ENCODE data around the gene DGLUCY.
"Not testable (repeated sequence)": the region's sequence is repeated elsewhere in the genome, so short reads cannot be mapped to it uniquely, and the experiment has no call there.

DGLUCY gene

GRCh38 chr14:91254461-91254860, 140.6 kb downstream of the DGLUCY start:
- DNase-seq = no peak

- no peak for DNase-seq
These were observed 141.3 kb downstream of the DGLUCY start for GRCh38 chr14:91255026-91255695.

GRCh38 chr14:91256661-91257060, 142.8 kb downstream of the DGLUCY start:
- DNase-seq = peak in 1 of 56 donors; percentile 12

- DNase-seq = peak in 3 of 56 donors; percentile 13 to 28 (median 23)
These were observed 143.6 kb downstream of the DGLUCY start for GRCh38 chr14:91257328-91258010.

DNA sequence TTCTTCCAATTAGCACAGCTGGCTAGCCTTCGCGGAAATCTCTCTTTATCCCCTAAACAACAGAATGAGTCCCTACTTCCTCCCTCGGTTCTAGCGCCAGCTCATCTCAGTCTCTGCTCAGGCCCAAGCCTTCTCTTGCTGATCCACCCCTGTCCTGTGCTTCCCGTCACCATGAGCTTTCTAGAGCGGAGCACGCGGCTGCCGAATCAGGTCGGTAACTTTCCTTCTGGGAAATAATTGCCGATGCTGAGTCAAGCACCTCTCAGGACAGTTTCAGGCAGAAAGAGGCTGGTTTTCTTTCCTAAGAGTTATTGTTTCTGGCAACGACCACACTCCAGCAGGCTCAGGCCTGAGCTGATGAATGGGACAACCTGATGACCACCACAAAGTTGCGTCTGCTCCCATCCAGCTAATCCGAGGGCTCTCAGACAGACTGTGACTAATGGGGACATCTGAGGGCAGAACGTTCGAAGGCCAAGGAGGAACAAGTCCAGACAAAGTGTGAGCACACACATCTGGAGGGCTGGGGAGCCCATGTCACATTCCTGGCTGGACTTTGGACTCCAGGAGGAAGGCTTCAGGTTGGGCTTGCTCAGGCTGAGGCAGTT, 144.2 kb downstream of the DGLUCY start:
- DNase-seq = peak in 1 of 56 donors; percentile 9

GRCh38 chr14:91258876-91259275, 145.0 kb downstream of the DGLUCY start:
- DNase-seq = no peak

DNA sequence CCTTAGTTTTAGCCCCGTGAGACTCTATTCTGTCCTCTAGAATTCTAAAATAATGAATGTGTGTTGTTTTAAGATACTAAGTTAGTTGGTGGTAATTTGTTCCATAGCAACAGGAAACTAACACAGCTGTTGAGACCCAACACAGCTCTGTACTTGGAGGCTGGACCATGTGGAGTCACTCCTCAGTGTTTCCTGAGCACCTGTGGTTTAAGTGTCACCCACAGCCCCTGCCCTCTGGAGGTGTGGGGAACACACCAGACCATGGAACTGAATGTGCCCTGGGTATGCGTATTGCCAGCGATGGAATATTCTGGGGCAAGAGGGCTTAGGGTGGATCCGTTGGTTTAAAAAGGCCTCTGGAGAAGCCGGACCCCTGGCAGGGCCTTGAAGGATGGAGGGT, 147.2 kb downstream of the DGLUCY start:
- no peak for DNase-seq

DNA sequence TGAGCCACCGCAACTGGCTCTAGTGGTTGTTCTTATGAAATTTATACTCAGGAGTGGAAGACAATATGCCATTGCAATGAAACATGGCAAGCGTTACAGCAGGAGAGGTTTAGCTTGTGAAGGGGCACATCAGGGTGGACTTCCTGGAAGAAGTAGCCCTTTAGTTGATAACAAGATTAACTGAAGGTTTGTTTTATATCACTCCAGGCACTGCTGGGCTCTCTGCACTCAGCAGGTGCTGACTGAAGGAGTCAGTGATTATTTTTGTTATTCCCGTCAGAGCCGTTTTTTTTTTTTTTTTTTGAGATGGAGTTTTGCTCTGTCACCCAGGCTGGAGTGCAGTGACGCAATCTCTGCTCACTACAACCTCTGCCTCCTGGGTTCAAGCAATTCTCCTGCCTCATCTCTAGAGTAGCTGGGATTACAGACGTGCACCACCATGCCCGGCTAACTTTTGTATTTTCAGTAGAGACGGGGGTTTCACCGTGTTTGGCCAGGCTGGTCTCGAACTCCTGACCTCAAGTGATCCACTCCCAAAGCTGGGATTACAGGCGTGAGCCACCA, 148.2 kb downstream of the DGLUCY start:
- DNase-seq = no peak

- DNase-seq = no peak
These were observed 149.5 kb downstream of the DGLUCY start for GRCh38 chr14:91263329-91263728.

DNA sequence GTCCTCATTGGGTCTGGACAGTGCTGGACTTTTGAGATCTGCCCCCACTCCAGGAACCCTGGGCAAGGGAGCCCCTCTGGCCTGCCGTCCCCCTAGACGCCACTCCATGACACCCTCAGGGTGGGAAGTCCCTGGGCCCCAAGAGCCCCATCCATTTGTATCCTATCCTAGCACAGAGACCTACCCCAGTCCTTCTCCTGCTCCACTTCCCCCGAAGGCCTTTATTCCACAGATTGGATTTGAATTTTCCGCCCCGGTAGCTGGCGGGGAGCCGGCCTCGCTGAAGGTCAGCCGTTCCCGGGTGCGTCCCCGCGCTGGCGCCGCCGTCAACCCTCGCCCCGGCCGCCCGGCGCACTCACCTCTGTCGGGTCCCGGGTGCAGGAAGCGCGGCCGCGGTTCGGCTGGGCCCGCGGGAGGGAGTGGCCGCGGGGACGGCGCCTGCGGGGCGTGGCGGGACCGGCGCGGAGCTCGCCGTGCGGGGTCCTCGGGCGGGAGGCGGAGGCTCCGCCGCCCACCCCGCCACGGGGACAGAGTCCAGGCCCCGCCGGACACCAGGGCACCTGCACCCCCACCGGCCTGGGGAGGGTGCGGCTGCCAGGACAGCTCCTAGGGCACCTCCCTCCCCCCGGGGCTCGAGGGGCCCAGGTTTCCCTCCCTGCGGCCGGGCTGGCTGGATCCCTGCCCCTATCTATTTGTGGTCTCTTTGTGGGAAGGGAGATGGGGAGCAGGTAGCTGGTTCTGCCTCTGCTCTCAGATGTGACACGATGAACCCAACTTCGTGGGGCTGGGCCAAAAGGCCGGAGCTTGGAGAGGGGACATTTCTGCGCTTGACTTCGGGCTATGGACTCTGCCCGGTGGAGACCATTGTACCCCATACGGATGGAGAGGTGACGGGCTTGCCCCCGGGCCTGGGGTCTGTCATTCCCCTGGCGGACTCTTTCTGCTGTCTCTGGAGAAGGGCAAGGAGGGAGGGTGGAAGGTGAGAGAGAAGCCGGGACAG, 150.6 kb downstream of the DGLUCY start:
- DNase-seq = no peak

DNA sequence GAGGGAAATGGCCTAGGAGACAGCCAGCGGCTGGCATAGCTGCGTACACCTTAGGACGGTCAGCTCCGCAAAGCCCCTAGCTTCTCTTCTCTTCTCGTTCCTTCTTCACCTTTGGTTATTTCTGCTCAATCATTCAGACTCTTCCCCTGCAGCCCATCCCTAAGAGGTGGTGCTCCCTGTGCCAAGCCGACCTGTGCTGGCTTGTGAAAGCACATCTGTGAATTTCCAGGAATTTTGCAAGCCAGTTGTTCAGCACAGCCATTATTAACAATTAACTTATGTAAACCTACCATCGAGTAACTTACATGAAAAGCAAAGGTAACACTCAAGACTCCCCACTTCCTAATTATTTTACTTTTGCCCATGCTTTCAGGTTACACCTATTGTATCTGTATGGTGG, 151.5 kb downstream of the DGLUCY start:
- DNase-seq = no peak

DNA sequence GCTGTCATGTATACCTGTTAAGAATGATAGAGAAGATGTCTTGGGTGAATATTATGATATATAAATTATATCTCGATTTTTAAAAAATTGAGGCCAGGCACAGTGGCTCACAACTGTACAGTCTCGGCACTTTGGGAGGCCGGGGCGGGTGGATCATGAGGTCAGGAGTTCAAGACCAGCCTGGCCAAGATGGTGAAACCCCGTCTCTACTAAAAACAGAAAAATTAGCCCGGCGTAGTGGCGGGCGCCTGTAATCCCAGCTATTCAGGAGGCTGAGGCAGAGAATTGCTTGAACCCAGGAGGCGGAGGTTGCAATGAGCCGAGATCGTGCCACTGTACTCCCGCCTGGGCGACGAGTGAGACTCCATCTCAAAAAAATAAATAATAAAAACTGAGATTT, 152.4 kb downstream of the DGLUCY start:
- DNase-seq = not testable (repeated sequence)

- DNase-seq = no peak
These were observed 154.1 kb downstream of the DGLUCY start for GRCh38 chr14:91267965-91268437.

DNA sequence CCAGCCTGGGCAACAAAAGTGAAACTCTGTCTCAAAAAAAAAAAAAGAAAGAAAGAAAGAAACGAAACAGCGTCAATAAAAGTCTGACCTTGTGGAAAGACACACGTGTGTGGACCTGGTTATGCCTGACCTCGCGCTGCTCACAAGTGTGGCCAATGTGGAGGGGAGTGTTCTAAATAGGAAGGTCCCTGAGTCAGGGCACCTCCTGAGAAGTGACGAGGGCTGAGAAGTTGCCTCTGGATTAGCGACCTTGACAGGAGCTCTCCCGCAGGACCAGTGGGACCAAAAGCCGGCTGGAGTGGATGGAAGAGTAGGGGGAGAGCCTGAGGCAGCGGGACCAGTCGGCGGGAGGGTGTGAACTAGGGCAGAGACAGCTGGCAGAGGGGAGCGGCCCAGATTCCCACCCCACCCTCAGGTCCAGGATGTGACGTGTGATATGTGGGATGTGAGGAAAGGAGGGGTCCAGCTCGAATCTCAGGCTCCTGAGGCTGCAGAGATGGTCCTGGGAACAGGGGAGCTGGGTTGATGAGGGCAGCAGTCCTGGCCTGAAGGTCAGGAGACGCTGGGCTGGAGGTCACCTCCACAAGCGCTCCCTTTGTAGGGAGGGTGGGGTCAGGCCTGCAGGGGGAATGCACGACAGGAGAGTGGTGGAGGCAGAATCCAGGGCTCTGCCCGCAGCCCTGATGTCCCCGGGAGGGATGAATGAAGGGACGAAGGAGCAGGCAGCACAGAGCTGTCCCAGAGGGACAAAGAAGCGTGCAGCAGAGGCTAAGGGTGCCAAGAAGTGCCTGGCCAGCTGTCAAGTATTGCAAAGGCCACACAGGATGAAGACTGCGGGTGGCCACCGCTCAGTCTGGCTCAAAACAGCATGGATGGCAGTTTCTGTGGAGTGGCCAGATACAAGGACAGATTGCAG, 155.5 kb downstream of the DGLUCY start:
- DNase-seq = peak in 7 of 56 donors; percentile 12 to 42 (median 19)

- DNase-seq = no peak
These were observed 156.3 kb downstream of the DGLUCY start for GRCh38 chr14:91270188-91270587.

DNA sequence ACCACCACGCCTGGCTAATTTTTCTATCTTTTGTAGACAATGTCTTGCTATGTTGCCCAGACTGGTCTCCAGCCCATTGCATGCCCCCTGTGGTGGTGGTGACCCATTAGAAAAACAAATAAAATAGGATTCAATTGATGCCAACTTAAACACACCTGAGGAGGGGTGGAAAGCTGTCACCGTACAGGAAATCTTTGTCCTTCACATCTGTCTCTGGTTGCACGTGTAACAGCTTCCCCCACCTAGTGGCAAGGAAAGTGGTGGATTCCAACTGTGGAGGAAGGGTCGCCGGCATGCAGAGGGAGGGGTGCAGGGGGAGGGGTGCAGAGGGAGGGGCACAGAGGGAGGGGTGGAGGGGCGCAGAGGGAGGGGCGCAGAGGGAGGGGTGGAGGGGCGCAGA, 156.7 kb downstream of the DGLUCY start:
- DNase-seq = no peak

GRCh38 chr14:91271639-91272038, 157.8 kb downstream of the DGLUCY start:
- DNase-seq = no peak

DNA sequence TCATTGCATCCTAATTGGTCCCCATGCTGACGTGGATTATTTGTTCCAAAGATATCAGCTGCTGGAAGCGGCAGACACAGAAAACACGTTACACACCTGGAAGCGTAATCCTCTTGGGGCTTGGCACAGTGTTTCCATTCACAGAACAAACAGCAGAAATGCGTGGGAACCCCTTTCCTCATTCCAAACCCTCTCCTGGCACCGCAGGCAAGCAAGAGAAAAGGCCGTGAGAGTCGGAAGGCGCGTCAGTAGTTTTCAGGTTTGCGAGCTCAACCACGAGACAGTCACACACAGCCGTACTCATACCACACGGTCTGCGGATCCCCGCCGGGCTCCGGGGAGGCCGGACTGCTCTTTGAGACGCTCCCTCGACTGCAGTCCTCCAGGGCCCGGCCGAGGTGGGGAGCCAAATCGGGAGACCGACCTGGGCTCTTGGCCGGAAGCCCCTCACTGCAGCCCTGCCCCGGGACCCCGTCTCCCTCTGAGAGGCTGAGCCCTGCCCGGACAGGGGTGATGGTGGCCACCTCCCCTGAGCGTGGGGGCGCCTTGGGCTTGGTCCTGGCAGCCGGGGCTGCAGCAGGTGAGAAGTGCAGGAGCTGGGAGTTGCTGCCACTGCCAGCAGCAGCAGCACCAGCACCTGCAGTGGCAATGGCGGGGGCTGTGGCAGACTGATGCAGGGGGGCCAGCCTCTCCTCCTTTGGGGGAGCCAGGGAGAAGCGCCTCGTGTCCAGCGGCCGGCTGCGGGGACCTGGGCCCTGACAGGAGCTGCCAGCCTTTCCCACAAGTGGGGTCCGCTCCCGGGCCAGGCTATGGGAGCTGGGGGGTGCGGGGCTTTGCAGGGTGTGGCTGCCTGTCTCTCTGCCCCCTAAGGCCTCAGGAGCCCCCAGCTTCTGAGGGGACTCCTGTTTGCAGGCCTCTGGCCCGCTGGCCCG, 158.7 kb downstream of the DGLUCY start:
- no peak for DNase-seq

All from amygdala (tissue), 56 donors.